Measurements from ENCODE around the gene CRACDL. TPM values are rescaled to one million over a fixed set of nuclear protein-coding genes. Genes with fewer than 3 reads are reported as not detected.
"Not testable (repeated sequence)": the region's sequence is repeated elsewhere in the genome, so short reads cannot be mapped to it uniquely, and the experiment has no call there.

The CRACDL gene
- total and polyA plus RNA-seq, 12 donors = 1.2 to 7.9 (median 3.2) TPM

DNA sequence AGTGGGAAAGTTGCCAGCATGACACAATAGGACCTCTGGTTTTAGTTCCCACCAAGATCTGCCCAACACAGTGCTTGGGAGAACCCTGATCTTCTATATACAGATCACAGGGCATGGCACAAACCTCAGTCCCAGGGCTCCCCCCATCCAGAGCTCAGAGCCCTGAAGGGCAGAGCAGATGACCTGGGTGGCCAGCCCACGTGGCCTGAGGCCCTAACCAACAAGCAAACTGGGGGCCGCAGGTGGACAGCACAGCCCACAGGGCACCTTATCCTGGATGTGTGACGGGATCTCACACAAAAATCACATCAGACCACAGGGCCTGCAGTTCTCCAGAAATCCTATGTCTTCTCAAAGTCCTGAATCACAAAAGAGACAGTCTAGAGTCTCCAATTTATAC, 34.7 kb downstream of the CRACDL start:
- TF ChIP-seq, protein P1, sequence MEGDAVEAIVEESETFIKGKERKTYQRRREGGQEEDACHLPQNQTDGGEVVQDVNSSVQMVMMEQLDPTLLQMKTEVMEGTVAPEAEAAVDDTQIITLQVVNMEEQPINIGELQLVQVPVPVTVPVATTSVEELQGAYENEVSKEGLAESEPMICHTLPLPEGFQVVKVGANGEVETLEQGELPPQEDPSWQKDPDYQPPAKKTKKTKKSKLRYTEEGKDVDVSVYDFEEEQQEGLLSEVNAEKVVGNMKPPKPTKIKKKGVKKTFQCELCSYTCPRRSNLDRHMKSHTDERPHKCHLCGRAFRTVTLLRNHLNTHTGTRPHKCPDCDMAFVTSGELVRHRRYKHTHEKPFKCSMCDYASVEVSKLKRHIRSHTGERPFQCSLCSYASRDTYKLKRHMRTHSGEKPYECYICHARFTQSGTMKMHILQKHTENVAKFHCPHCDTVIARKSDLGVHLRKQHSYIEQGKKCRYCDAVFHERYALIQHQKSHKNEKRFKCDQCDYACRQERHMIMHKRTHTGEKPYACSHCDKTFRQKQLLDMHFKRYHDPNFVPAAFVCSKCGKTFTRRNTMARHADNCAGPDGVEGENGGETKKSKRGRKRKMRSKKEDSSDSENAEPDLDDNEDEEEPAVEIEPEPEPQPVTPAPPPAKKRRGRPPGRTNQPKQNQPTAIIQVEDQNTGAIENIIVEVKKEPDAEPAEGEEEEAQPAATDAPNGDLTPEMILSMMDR (IDR thresholded peaks at IDR 0.05) = no peak
- Histone ChIP-seq H3K4me1 (no peaks in the 10 kb centered on the region), H3K27me3 (peaks cover 0 to 2% (median 0%) of the 10 kb centered on the region in 7 donors), H3K4me3 (no peak overlapping the region), H3K9me3 (no peaks in the 10 kb centered on the region), H3K36me3 (no peaks in the 10 kb centered on the region), H3K27ac (no peak overlapping the region)
- intact Hi-C loops (cut with DNase I) = no loop called here
- 90 to 96% methylated on average over 3 of the region's 3 CpGs for WGBS, 2 donors
- no peak for ATAC-seq
- DNase-seq = no peak

DNA sequence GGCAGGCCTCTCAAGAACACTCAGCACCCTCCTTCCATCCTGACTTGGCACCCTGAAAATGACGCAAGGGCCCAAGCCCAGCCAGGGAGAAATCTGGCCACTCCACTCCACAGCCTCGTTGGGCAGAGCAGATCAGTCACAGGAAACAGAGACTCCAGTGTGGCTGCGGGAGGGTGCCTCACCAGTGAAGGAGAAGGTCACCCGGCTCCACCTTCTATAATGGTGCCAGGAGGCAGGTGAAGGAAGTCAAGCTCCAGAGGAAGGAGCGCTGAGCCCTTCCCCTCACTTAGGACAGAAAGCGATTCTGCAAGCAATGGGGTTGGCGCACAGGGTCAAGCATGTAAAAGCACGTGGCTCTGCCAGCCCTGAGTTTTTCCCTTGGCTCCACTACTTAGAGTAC, 35.3 kb downstream of the CRACDL start:
- Histone ChIP-seq H3K27ac (no peak overlapping the region), H3K4me3 (no peak overlapping the region), H3K4me1 (no peaks in the 10 kb centered on the region), H3K36me3 (no peaks in the 10 kb centered on the region), H3K9me3 (no peaks in the 10 kb centered on the region), H3K27me3 (no peaks in the 10 kb centered on the region)
- DNase-seq (no peak), ATAC-seq (no peak)
- WGBS, 2 donors = 78 to 82% methylated on average over 8 of the region's 8 CpGs
- intact Hi-C loops (cut with DNase I) = no loop called here
- TF ChIP-seq, protein P1 (IDR thresholded peaks at IDR 0.05) = no peak

DNA sequence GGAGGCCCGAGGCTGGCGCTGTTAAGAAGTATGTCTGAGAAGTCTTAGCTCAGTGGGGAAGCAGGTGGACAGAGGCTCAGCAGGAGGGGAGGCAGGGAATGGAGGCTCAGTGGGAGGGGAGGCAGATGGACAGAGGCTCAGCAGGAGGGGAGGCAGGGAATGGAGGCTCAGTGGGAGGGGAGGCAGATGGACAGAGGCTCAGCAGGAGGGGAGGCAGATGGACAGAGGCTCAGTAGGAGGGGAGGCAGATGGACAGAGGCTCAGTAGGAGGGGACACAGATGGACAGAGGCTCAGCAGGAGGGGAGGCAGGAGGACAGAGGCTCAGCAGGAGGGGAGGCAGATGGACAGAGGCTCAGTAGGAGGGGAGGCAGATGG, 36.3 kb downstream of the CRACDL start:
- 85 to 91% methylated on average over 2 of the region's 2 CpGs for WGBS, 2 donors
- H3K27me3 ChIP-seq; H3K9me3 ChIP-seq; H3K27ac ChIP-seq; intact Hi-C loops (cut with DNase I); ATAC-seq; H3K4me1 ChIP-seq; H3K4me3 ChIP-seq; DNase-seq; H3K36me3 ChIP-seq: not testable (repeated sequence)

DNA sequence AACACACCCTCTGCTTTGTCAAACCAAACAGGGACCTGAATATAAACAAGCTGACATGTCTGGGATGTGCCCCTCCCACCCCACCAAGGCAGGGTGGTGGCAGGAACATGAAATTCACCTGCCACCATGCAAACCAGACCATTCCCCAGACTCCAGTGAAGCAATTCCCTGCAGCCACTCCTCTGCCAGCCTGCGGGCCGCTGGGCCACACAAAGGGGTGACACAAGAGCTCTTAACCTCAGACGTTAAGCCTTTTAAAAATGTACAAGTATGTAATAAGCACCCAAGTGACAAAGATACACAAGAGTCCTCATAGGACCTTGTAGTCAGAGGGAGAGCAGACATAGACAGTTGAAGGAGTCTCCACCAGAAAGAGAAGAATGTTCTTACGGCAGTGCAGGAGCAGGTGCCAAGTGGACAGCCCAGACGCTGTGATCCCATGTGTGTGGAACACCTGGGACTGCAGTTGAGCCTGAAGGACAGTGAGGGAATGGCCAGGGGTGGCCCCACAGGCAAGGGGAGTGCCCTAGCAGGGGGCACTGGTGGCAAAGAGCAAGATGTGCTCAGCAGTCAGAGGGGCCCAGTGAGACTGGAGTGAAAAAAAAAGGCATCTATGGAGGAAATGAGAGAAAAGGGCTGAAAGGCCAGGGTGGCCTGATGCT, 36.9 kb downstream of the CRACDL start:
- Histone ChIP-seq H3K27me3 (no peaks in the 10 kb centered on the region), H3K36me3 (no peaks in the 10 kb centered on the region), H3K27ac (no peak overlapping the region), H3K4me3 (no peak overlapping the region), H3K9me3 (no peaks in the 10 kb centered on the region), H3K4me1 (no peaks in the 10 kb centered on the region)
- 85 to 86% methylated on average over 5 of the region's 5 CpGs for WGBS, 2 donors
- TF ChIP-seq, protein P1 (IDR thresholded peaks at IDR 0.05) = no peak
- ATAC-seq (no peak), DNase-seq (no peak)
- intact Hi-C loops (cut with DNase I) = no loop called here

DNA sequence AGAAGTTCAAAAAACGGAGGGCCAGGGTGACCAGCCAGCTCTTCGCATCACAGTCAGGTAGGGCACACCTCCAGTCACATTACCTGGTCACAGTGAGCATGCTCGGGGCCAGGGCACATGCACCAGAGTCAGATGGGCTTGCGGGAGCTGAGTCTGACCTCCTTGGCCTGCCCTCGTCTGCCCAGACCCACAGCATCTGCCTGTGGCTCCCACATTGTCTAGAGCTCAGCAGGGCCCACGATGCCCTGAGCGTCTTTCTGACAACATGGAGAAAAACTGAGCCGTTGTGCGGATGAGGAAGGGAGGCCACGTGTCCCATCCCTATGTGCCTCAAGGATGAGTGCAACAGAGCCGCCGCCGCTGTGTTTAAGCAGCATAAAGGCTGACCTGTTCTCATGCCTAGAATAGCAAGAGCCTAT, 37.6 kb downstream of the CRACDL start:
- H3K27ac ChIP-seq = no peak overlapping the region
- TF ChIP-seq, protein P1 (IDR thresholded peaks at IDR 0.05) = no peak
- H3K4me1 ChIP-seq = no peaks in the 10 kb centered on the region
- H3K9me3 ChIP-seq = no peaks in the 10 kb centered on the region
- H3K36me3 ChIP-seq = no peaks in the 10 kb centered on the region
- intact Hi-C loops (cut with DNase I) = no loop called here
- no peaks in the 10 kb centered on the region for H3K27me3 ChIP-seq
- H3K4me3 ChIP-seq = no peak overlapping the region
- DNase-seq = no peak
- WGBS, 2 donors = 87 to 91% methylated on average over 13 of the region's 13 CpGs
- ATAC-seq = no peak

Measured in heart right ventricle (tissue), 16 donors.